ENCODE results near the gene RPS29. TPM values are rescaled to one million over a fixed set of nuclear protein-coding genes. Genes with fewer than 3 reads are reported as not detected.

Gene RPS29
- total and polyA plus RNA-seq, 2 of the 13 experiments (the other 11 are each of a cell fraction or from before 2014, with no cell fraction given) = 4,303 to 8,215 TPM

GRCh38 chr14:49634547-49635334 lies 48.6 kb upstream of the RPS29 start, which contains the start of gene DNAAF2 (continued):
- TF ChIP-seq SETDB1 (CRISPR knock-in tag; IDR thresholded peaks at IDR 0.05; ENCODE audit: borderline replicate concordance) (no peak), ZNF230 (CRISPR knock-in tag; IDR thresholded peaks at IDR 0.05) (0 out of 2 replicates have a peak, but pooled peaks have one; percentile 4), TERF1 (CRISPR knock-in tag; IDR thresholded peaks at IDR 0.05) (0 out of 2 replicates have a peak, but pooled peaks have one; percentile 30), ZNF550 (CRISPR knock-in tag; IDR thresholded peaks at IDR 0.05; ENCODE audit: borderline replicate concordance) (no peak), ZNF546 (CRISPR knock-in tag; conservative IDR thresholded peaks at IDR 0.05) (no peak), ZNF17 (CRISPR knock-in tag; IDR thresholded peaks at IDR 0.05) (no peak), ZNF724P (CRISPR knock-in tag; IDR thresholded peaks at IDR 0.05; ENCODE audit: borderline replicate concordance) (no peak), FOSL2 (CRISPR knock-in tag; IDR thresholded peaks at IDR 0.05) (no peak), DPF2 (CRISPR knock-in tag; IDR thresholded peaks at IDR 0.05; ENCODE audit: borderline replicate concordance, low read depth) (no peak), RFXANK (CRISPR knock-in tag; IDR thresholded peaks at IDR 0.05) (no peak), MBD4 (IDR thresholded peaks at IDR 0.05; ENCODE audit: borderline replicate concordance, low read length) (no peak), ZNF292 (CRISPR knock-in tag; IDR thresholded peaks at IDR 0.05; ENCODE audit: borderline replicate concordance, low read depth) (no peak), ZNF777 (CRISPR knock-in tag; IDR thresholded peaks at IDR 0.05) (peak; percentile 98), ZNF264 (CRISPR knock-in tag; IDR thresholded peaks at IDR 0.05) (no peak), TBX2 (CRISPR knock-in tag; IDR thresholded peaks at IDR 0.05; ENCODE audit: borderline replicate concordance) (peak; percentile 77), MED13 (CRISPR knock-in tag; IDR thresholded peaks at IDR 0.05) (no peak), ZNF839 (CRISPR knock-in tag; IDR thresholded peaks at IDR 0.05; ENCODE audit: borderline replicate concordance) (no peak), ZNF362 (CRISPR knock-in tag; IDR thresholded peaks at IDR 0.05; ENCODE audit: borderline replicate concordance) (no peak), ZNF776 (CRISPR knock-in tag; IDR thresholded peaks at IDR 0.05) (no peak; the same call in 1 of the 2 replicates), CC2D1A (CRISPR knock-in tag; IDR thresholded peaks at IDR 0.05) (no peak), ZKSCAN5 (CRISPR knock-in tag; IDR thresholded peaks at IDR 0.05) (no peak), CCAR2 (optimal IDR thresholded peaks at IDR 0.05; ENCODE audit: low read depth, low read length) (no peak), NRL (CRISPR knock-in tag; IDR thresholded peaks at IDR 0.05; ENCODE audit: borderline replicate concordance) (peak; percentile 35; the same call in 1 of the 2 replicates), CEBPG (CRISPR knock-in tag; IDR thresholded peaks at IDR 0.05) (no peak; the same call in 1 of the 2 replicates), ZNF329 (CRISPR knock-in tag; IDR thresholded peaks at IDR 0.05; ENCODE audit: low read depth) (no peak; the same call in 1 of the 2 replicates), NFE2 (CRISPR knock-in tag; IDR thresholded peaks at IDR 0.05) (no peak), RCOR2 (CRISPR knock-in tag; IDR thresholded peaks at IDR 0.05) (no peak)
- TF ChIP-seq, protein P1, sequence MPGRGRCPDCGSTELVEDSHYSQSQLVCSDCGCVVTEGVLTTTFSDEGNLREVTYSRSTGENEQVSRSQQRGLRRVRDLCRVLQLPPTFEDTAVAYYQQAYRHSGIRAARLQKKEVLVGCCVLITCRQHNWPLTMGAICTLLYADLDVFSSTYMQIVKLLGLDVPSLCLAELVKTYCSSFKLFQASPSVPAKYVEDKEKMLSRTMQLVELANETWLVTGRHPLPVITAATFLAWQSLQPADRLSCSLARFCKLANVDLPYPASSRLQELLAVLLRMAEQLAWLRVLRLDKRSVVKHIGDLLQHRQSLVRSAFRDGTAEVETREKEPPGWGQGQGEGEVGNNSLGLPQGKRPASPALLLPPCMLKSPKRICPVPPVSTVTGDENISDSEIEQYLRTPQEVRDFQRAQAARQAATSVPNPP (CRISPR knock-in tag; IDR thresholded peaks at IDR 0.05) = peak; percentile 67; the same call in 1 of the 2 replicates
- TF ChIP-seq, protein P2, sequence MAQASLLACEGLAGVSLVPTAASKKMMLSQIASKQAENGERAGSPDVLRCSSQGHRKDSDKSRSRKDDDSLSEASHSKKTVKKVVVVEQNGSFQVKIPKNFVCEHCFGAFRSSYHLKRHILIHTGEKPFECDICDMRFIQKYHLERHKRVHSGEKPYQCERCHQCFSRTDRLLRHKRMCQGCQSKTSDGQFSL (CRISPR knock-in tag; IDR thresholded peaks at IDR 0.05) = no peak; the same call in 1 of the 2 replicates
